ENCODE data around the gene KRT2.

DNA sequence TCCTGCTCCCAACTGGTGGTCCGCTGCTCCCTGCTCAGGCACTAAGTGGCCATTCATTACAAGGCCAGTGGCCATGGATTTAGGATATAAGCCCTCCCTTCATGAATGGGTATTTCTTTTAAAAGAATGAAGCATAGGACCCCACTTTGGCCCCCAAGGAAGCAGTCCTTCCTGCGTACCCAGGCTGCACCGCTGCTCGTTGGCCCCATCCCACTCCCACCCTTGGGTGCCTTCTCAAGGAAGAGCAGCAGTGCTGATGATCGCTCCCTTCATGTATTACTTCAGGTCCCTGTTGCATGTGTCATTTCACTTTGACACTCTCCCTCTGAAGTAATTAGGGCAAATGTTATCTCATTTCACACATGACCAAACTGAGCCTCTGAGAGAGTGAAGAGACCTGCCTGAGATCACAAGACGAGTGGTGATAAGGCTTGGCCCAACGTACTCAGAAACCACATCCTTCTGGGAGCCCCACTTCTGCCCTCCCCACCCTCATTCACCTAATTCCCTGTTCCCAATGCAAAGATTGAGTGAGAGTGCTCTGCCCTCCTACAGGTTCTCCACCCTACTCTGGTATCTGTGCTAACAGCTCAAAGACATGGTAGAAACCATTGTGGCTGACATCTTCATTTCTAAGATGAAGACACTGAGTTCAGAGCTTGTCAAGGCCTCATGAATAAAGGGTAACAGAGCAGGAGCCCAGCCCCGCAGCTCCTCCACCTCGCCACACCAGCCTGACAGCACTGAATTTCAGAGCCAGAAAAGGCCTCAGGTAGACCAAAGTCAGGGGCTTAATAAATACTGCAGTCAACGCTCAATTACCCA lies 10.3 kb upstream of the KRT2 start:
- TF ChIP-seq MYC (IDR thresholded peaks at IDR 0.05; ENCODE audit: borderline replicate concordance, low read length): no peak
- TF ChIP-seq POLR2A (IDR thresholded peaks at IDR 0.05; ENCODE audit: low read length): no peak
- TF ChIP-seq, protein P1, sequence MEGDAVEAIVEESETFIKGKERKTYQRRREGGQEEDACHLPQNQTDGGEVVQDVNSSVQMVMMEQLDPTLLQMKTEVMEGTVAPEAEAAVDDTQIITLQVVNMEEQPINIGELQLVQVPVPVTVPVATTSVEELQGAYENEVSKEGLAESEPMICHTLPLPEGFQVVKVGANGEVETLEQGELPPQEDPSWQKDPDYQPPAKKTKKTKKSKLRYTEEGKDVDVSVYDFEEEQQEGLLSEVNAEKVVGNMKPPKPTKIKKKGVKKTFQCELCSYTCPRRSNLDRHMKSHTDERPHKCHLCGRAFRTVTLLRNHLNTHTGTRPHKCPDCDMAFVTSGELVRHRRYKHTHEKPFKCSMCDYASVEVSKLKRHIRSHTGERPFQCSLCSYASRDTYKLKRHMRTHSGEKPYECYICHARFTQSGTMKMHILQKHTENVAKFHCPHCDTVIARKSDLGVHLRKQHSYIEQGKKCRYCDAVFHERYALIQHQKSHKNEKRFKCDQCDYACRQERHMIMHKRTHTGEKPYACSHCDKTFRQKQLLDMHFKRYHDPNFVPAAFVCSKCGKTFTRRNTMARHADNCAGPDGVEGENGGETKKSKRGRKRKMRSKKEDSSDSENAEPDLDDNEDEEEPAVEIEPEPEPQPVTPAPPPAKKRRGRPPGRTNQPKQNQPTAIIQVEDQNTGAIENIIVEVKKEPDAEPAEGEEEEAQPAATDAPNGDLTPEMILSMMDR (IDR thresholded peaks at IDR 0.05): no peak
- no peak for TF ChIP-seq RNF2 (IDR thresholded peaks at IDR 0.05; ENCODE audit: borderline replicate concordance, low read depth)
- TF ChIP-seq JUNB (IDR thresholded peaks at IDR 0.05): no peak
